A549 (cell line): Measurements from ENCODE around the gene GUCY1A2. TPM values are rescaled to one million over a fixed set of nuclear protein-coding genes. Genes with fewer than 3 reads are reported as not detected.

ENCODE experiments used
- ATAC-seq, 2 experiments: fragments of 200-7000 bp in 1 of 2; fragments of >200 bp in 1 of 2; cut with Nextera tagmentation in 1 of 2; cut with Tn5 transposase in 1 of 2; 3 replicates each; pipeline versions ENCODE4 v1.8.0 to v1.9.1; 2018 to 2020; ENCODE audit warnings: mild to moderate bottlenecking in 1 of 2, moderate library complexity in 1 of 2
- CTCF ChIA-PET: fragments of 300-600 bp; sonication (Branson Sonifier 250); formaldehyde crosslinking; extraction: SDS; loops from one replicate; lab custom pipeline; 2021; ENCODE audit warnings: antibody characterized with exemption, inconsistent platforms; lab: Yijun Ruan, JAX
- POLR2A ChIA-PET: fragments of 350-600 bp; formaldehyde crosslinking; extraction: SDS; loops from one replicate; lab custom pipeline; 2021; ENCODE audit warnings: antibody characterized with exemption, inconsistent platforms; lab: Yijun Ruan, JAX
- DNase-seq, 2 experiments: peaks; one replicate each; pipeline versions ENCODE4 v3.0.0 to v3.0.0-alpha.2; 2011 to 2016; ENCODE audit warnings: low read depth in 1 of 2, low spot score in 1 of 2
- FAIRE-seq: peaks from 2 replicates; lab custom pipeline; 2011; peaks lifted over from hg19 to GRCh38; lab: Jason Lieb, UNC
- H3K27ac ChIP-seq, 2 experiments: fragments of >200 bp; sonication (Bioruptor Twin); formaldehyde crosslinking; 3 replicates each; pipeline ENCODE4 v1.5.1; 2016 to 2017
- H3K4me1 ChIP-seq: fragments of >200 bp; sonication (Bioruptor Twin); formaldehyde crosslinking; 3 replicates; pipeline ENCODE4 v1.6.1; 2016
- H3K4me2 ChIP-seq: fragments of >200 bp; sonication (Bioruptor Twin); formaldehyde crosslinking; 3 replicates; pipeline ENCODE4 v1.6.1; 2016
- H3K4me3 ChIP-seq: fragments of >200 bp; sonication (Bioruptor Twin); formaldehyde crosslinking; 3 replicates; pipeline ENCODE4 v1.5.1; 2016
- H3K9me3 ChIP-seq: fragments of >200 bp; sonication (Bioruptor Twin); formaldehyde crosslinking; 3 replicates; pipeline ENCODE4 v1.6.1; 2016
- CBX2 ChIP-seq: fragments of 200-600 bp; sonication (generic); IDR thresholded peaks from 2 replicates; pipeline ENCODE4 v1.6.1; 2016; ENCODE audit warnings: low read depth, mild to moderate bottlenecking, borderline replicate concordance
- CBX8 ChIP-seq: fragments of 200-600 bp; sonication (generic); IDR thresholded peaks from 2 replicates; pipeline ENCODE4 v1.6.1; 2016
- CHD4 ChIP-seq: fragments of 200-600 bp; sonication (generic); IDR thresholded peaks from 2 replicates; pipeline ENCODE4 v1.6.1; 2016; ENCODE audit warnings: antibody characterized with exemption, mild to moderate bottlenecking, borderline replicate concordance
- E2F6 ChIP-seq: IDR thresholded peaks from 2 replicates; pipeline ENCODE4 v1.6.1; 2012; ENCODE audit warnings: low read depth, borderline replicate concordance
- FOSB ChIP-seq: fragments of 250-450 bp; sonication (Bioruptor Pico); IDR thresholded peaks from 2 replicates; pipeline ENCODE4 v1.5.0; 2020; ENCODE audit warnings: mild to moderate bottlenecking, moderate library complexity
- HDAC2 ChIP-seq: fragments of 200-600 bp; sonication (generic); IDR thresholded peaks from 2 replicates; pipeline ENCODE4 v1.6.1; 2016
- HES2 ChIP-seq: fragments of >200 bp; sonication (Bioruptor Twin); formaldehyde crosslinking; IDR thresholded peaks from 2 replicates; pipeline ENCODE4 v1.6.1; 2016
- HMGXB4 ChIP-seq: fragments of 250-450 bp; sonication (Bioruptor Pico); IDR thresholded peaks from 2 replicates; pipeline ENCODE4 v1.5.0; 2021; ENCODE audit warnings: mild to moderate bottlenecking, moderate library complexity, borderline replicate concordance
- HOXB13 ChIP-seq: fragments of 250-450 bp; sonication (Bioruptor Pico); IDR thresholded peaks from 2 replicates; pipeline ENCODE4 v1.5.0; 2020; ENCODE audit warnings: low read depth, mild to moderate bottlenecking, moderate library complexity
- HOXB5 ChIP-seq: fragments of 250-450 bp; sonication (Bioruptor Pico); IDR thresholded peaks from 2 replicates; pipeline ENCODE4 v1.5.0; 2020; ENCODE audit warnings: mild to moderate bottlenecking, moderate library complexity
- KDM5A ChIP-seq: fragments of 200-600 bp; sonication (generic); IDR thresholded peaks from 2 replicates; pipeline ENCODE4 v1.6.1; 2016; ENCODE audit warnings: antibody characterized with exemption, mild to moderate bottlenecking
- MAFK ChIP-seq: fragments of 450-650 bp; IDR thresholded peaks from 2 replicates; pipeline ENCODE4 v1.6.1; 2014; ENCODE audit not compliant: partially characterized antibody
- MAX ChIP-seq: IDR thresholded peaks from 2 replicates; pipeline ENCODE4 v1.6.1; 2012
- PBX3 ChIP-seq: IDR thresholded peaks from 2 replicates; pipeline ENCODE4 v1.6.1; 2012
- RARB ChIP-seq: fragments of 250-450 bp; sonication (Bioruptor Pico); IDR thresholded peaks from 2 replicates; pipeline ENCODE4 v1.8.0; 2021; ENCODE audit warnings: mild to moderate bottlenecking, moderate library complexity
- RFX5 ChIP-seq: fragments of 450-650 bp; IDR thresholded peaks from 2 replicates; pipeline ENCODE4 v1.7.1; 2014; ENCODE audit warnings: antibody characterized with exemption, mild to moderate bottlenecking, moderate library complexity
- USF2 ChIP-seq: fragments of 450-650 bp; IDR thresholded peaks from 2 replicates; pipeline ENCODE4 v1.6.1; 2014; ENCODE audit warnings: antibody characterized with exemption
- ZC3H11A ChIP-seq: fragments of 450-650 bp; IDR thresholded peaks from 2 replicates; pipeline ENCODE4 v1.6.1; 2014; ENCODE audit warnings: antibody characterized with exemption, mild to moderate bottlenecking
- ZNF302 ChIP-seq: fragments of 250-450 bp; sonication (Bioruptor Pico); IDR thresholded peaks from 2 replicates; pipeline ENCODE4 v1.9.0; 2021; ENCODE audit warnings: inconsistent platforms, mild to moderate bottlenecking, moderate library complexity
- ZSCAN20 ChIP-seq: fragments of 250-450 bp; sonication (Bioruptor Pico); IDR thresholded peaks from 2 replicates; pipeline ENCODE4 v1.8.0; 2022; ENCODE audit warnings: mild to moderate bottlenecking, moderate library complexity
- WGBS: methylation state at CpG from one replicate; pipeline ENCODE4 v1.1.6; 2017; ENCODE audit errors: missing lambda C conversion rate; 5-methylcytosine and 5-hydroxymethylcytosine counted together
- polyA minus RNA-seq: library from RNA; depleted of rRNA, polyadenylated mRNA; stranded (reverse); fragments of >200 nt; gene quantifications from 2 replicates; pipeline ENCODE4 v1.2.3, GENCODE V29; 2011; rRNA and poly(A)+ RNA removed
- polyA plus RNA-seq, 4 experiments: library from polyadenylated mRNA; depleted of rRNA in 3 of 4; stranded (reverse); fragments of >200 nt; fragmentation: RNase III in 1 of 4; extraction: RNeasy Plus Mini Kit Qiagen cat#74134 plus additional on column Dnase treatment in 1 of 4; gene quantifications; 2 replicates in 3 of 4; 3 replicates in 1 of 4; pipeline ENCODE4 v1.2.3, GENCODE V29; 2011 to 2017

The GUCY1A2 gene
- polyA plus RNA-seq (2011; rRNA removed) = 0.16 and 0.34 TPM in 2 replicates
- 0.03 TPM in 2 replicates for polyA plus RNA-seq (2012; cell fraction: cytosol; rRNA removed)
- polyA plus RNA-seq (2012; cell fraction: nucleus; rRNA removed) = 0.01 TPM in 2 replicates
- 0.03 to 0.12 TPM (median 0.04 TPM) in 3 replicates for polyA plus RNA-seq (2017; fragmentation: RNase III; extraction: RNeasy Plus Mini Kit Qiagen cat#74134 plus additional on column Dnase treatment)
- 0.54 and 0.66 TPM in 2 replicates for polyA minus RNA-seq

- peak within 1 kb of the TSS; percentile 96 for H3K4me2 ChIP-seq
- DNase-seq (peak in 1 of 2 experiments; percentile 6), ATAC-seq (peak; percentile 44 to 53), FAIRE-seq (no peak)
- ChIA-PET POLR2A (interaction anchor here (0.7 kb wide), 1 partner anchor 120 kb away, joined by 6 read pairs; no protein-coding TSS in a partner anchor), CTCF (no interaction called here)
- peaks cover 19% of the 10 kb centered on the region; the same call in 2 of the 3 replicates for H3K4me1 ChIP-seq
- no peaks in the 10 kb centered on the region for H3K9me3 ChIP-seq
- peak within 1 kb of the TSS; percentile 52 to 83; a peak in 5 of 6 replicates for H3K27ac ChIP-seq
- no CpG with 5 or more reads among the region's 67 CpGs for WGBS
- peak within 1 kb of the TSS; percentile 62 for H3K4me3 ChIP-seq
- TF ChIP-seq RARB (CRISPR knock-in tag) (no peak), RFX5 (no peak), MAX (peak; percentile 46; the same call in 1 of the 2 replicates)
These were observed at the start of gene GUCY1A2 for GRCh38 chr11:107018219-107018901. Gene GUCY1A2 (minus strand): TSS chr11:107018476. CDS start chr11:107018055, 421 bp downstream.

GRCh38 chr11:107054391-107054790 is 36.1 kb upstream of the GUCY1A2 start:
- TF ChIP-seq USF2 = no peak
- TF ChIP-seq KDM5A = no peak
- TF ChIP-seq HMGXB4 (CRISPR knock-in tag) = no peak
- no peak for TF ChIP-seq HDAC2
- no peak for TF ChIP-seq CHD4
- TF ChIP-seq HOXB13 = no peak
- no peak for TF ChIP-seq E2F6
- TF ChIP-seq MAFK = no peak
- no peak for TF ChIP-seq CBX2
- TF ChIP-seq HOXB5 = no peak
- no peak for TF ChIP-seq FOSB
- no peak for TF ChIP-seq ZSCAN20 (CRISPR knock-in tag)
- no peak for TF ChIP-seq ZNF302 (CRISPR knock-in tag)
- no peak for TF ChIP-seq HES2
- TF ChIP-seq ZC3H11A = no peak
- TF ChIP-seq CBX8 = no peak
- TF ChIP-seq MAX = no peak
- TF ChIP-seq PBX3 = no peak
- Histone ChIP-seq H3K9me3 (no peaks in the 10 kb centered on the region), H3K4me2 (no peak overlapping the region), H3K27ac (no peak overlapping the region), H3K4me3 (no peak overlapping the region), H3K4me1 (no peaks in the 10 kb centered on the region)
- POLR2A ChIA-PET = no interaction called here
- no peak for DNase-seq
- ATAC-seq = no peak
- CTCF ChIA-PET = no interaction called here
- FAIRE-seq = no peak
- WGBS = 13% methylated on average over 1 of the region's 1 CpG
